Heart left ventricle (tissue), 16 donors: ENCODE results near the gene PASK. TPM values are rescaled to one million over a fixed set of nuclear protein-coding genes. Genes with fewer than 3 reads are reported as not detected.

Source experiments
- ATAC-seq, 4 donors: fragments of 200-7000 bp; cut with Tn5 transposase; one replicate each; pipeline ENCODE4 v1.9.1; 2020 to 2022; ENCODE audit warnings: moderate library complexity in 4 of 4, mild to moderate bottlenecking in 3 of 4, moderate number of reproducible peaks in 1 of 4
- DNase-seq, 5 donors: peaks; one replicate each; pipeline ENCODE4 v3.0.0-alpha.2; 2020
- H3K27ac ChIP-seq, 12 donors: fragments of 200-600 bp; sonication (generic) in 4 of 12; one replicate each; pipeline versions ENCODE4 v1.5.0 to v1.8.0; 2016 to 2022; ENCODE audit warnings: mild to moderate bottlenecking in 2 of 12
- H3K27me3 ChIP-seq, 9 donors: fragments of 200-600 bp; sonication (generic) in 2 of 9; one replicate each; pipeline versions ENCODE4 v1.5.1 to v1.8.0; 2016 to 2022; ENCODE audit warnings: mild to moderate bottlenecking in 3 of 9
- H3K36me3 ChIP-seq, 9 donors: fragments of 200-600 bp; sonication (generic) in 2 of 9; one replicate each; pipeline versions ENCODE4 v1.5.0 to v1.8.0; 2018 to 2022; ENCODE audit warnings: mild to moderate bottlenecking in 2 of 9
- H3K4me1 ChIP-seq, 12 donors: fragments of 200-600 bp; sonication (generic) in 4 of 12; one replicate each; pipeline versions ENCODE4 v1.5.0 to v1.8.0; 2016 to 2022; ENCODE audit warnings: mild to moderate bottlenecking in 3 of 12
- H3K4me3 ChIP-seq, 12 donors: fragments of 200-600 bp; sonication (generic) in 4 of 12; one replicate each; pipeline versions ENCODE4 v1.5.0 to v1.8.0; 2017 to 2022; ENCODE audit warnings: mild to moderate bottlenecking in 9 of 12, moderate library complexity in 4 of 12
- H3K9me3 ChIP-seq, 12 donors: fragments of 200-600 bp; sonication (generic) in 4 of 12; one replicate each; pipeline versions ENCODE4 v1.5.0 to v1.8.0; 2016 to 2022; ENCODE audit warnings: mild to moderate bottlenecking in 1 of 12
- POLR2A ChIP-seq, 2 donors: fragments of 450-650 bp; IDR thresholded peaks; one replicate each; pipeline ENCODE4 v1.6.1; 2017; ENCODE audit warnings: antibody characterized with exemption in 2 of 2, mild to moderate bottlenecking in 2 of 2, moderate library complexity in 2 of 2
- WGBS, 4 donors: extraction: QIAGEN DNeasy Blood & Tissue Kit in 2 of 4; methylation state at CpG; one replicate each; pipeline versions ENCODE4 v1.1.5 to v1.1.7; 2013 to 2018; 5-methylcytosine and 5-hydroxymethylcytosine counted together
- intact Hi-C, 10 donors: fragments of 100-400 bp; cut with DNase I; formaldehyde crosslinking; loops; one replicate each; pipeline versions ENCODE4 v1.11.1 to v1.14.2; 2022
- polyA plus RNA-seq, 2 donors: library from polyadenylated mRNA; stranded (reverse); fragments of 200-250 nt; gene quantifications; one replicate each; pipeline ENCODE4 v1.2.3, GENCODE V29; 2013
- total RNA-seq, 9 donors: library from RNA; depleted of rRNA in 2 of 9; stranded (reverse); fragments of >200 nt in 2 of 9; fragmentation: NEBNext Ultra II Directional in 3 of 9; extraction: Animal tissue kit (Norgen Biotek cat#: 25700) in 3 of 9; gene quantifications; one replicate each; pipeline versions ENCODE4 v1.1.0 to v1.2.4, GENCODE V29; 2016 to 2023
- TF ChIP-seq, protein P1 (sequence below), 12 donors: fragments of 200-600 bp; sonication (generic) in 4 of 12; IDR thresholded peaks; one replicate each; pipeline versions ENCODE4 v1.5.0 to v1.8.0; 2018 to 2022; ENCODE audit warnings: antibody characterized with exemption in 12 of 12, mild to moderate bottlenecking in 5 of 12
- donor health status: ischemic (EF 13 %, LVEDD 7.1; RV severe dilation, severe dysfunction).
- donor health status: healthy with polysubstance abuse.
- donor health status: DM: no; HTN: yes; CAD: no.
- donor health status: DM: no; HTN: no; CAD: no.
- donor health status: ischemic (EF 25% LVEDD 6.9; RV normal size, moderate dysfunction).
- donor health status: ischemic (EF 25% LVEDD 5.7; RV mildly dilated, moderate dysfunction).
- donor health status: healthy.
- donor health status: DM: yes; HTN: yes; CAD: no.
- donor health status: ischemic (EF 35%, LVEDD 5.7; RV mildly dilated, moderate dysfunction).
- donor health status: nonischemic (EF 11% LVEDD 7.7; RV severe dilation, severe dysfunction).
- donor health status: DM: yes; HTN: yes; CAD: no.
- donor health status: PGD.
- donor health status: ischemic (EF 29% LVEDD 5.4; RV normal size, mild dysfunction).
- donor health status: nonischemic (EF 23%, LVEDD 6.1; RV moderate dilation, normal function).

The PASK gene
- total and polyA plus RNA-seq, 11 donors = 0.60 to 6.3 (median 1.6) TPM

DNA sequence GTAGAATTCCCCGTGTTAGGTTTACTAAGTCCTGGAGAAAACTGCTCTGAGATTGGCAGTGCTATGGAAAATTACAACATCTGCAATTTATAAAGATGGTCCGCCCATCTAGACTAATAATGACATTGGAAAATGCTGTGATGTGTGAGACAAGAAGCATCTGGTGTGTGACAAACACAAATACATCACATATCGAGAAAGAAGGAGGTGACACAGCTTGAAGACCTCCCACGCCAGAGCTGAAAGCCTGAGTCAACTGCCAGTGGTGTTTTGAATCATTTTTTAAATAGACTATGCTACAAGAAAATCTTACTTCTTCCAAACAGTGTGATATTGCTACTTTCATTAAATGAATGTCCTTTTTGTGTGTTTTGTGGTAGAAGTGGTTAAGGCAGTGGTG, 30.6 kb upstream of the PASK start:
- DNase-seq (no peak), ATAC-seq (peak in 2 of 4 donors; percentile 48 to 68)
- no peaks in the 10 kb centered on the region for H3K9me3 ChIP-seq
- H3K27me3 ChIP-seq = no peaks in the 10 kb centered on the region
- 77 to 85% (median 80%) methylated on average over 4 of the region's 4 CpGs for WGBS, 4 donors
- no peak overlapping the region for H3K4me3 ChIP-seq
- TF ChIP-seq, protein P1, sequence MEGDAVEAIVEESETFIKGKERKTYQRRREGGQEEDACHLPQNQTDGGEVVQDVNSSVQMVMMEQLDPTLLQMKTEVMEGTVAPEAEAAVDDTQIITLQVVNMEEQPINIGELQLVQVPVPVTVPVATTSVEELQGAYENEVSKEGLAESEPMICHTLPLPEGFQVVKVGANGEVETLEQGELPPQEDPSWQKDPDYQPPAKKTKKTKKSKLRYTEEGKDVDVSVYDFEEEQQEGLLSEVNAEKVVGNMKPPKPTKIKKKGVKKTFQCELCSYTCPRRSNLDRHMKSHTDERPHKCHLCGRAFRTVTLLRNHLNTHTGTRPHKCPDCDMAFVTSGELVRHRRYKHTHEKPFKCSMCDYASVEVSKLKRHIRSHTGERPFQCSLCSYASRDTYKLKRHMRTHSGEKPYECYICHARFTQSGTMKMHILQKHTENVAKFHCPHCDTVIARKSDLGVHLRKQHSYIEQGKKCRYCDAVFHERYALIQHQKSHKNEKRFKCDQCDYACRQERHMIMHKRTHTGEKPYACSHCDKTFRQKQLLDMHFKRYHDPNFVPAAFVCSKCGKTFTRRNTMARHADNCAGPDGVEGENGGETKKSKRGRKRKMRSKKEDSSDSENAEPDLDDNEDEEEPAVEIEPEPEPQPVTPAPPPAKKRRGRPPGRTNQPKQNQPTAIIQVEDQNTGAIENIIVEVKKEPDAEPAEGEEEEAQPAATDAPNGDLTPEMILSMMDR (IDR thresholded peaks at IDR 0.05) = no peak
- TF ChIP-seq POLR2A (IDR thresholded peaks at IDR 0.05) = no peak
- intact Hi-C loops = no loop called here
- H3K36me3 ChIP-seq = peaks cover 0 to 64% (median 56%) of the 10 kb centered on the region in 9 donors
- peak overlapping the region in 1 of 12 donors; percentile 58 for H3K27ac ChIP-seq
- peaks cover 0 to 5% (median 0%) of the 10 kb centered on the region in 12 donors for H3K4me1 ChIP-seq

DNA sequence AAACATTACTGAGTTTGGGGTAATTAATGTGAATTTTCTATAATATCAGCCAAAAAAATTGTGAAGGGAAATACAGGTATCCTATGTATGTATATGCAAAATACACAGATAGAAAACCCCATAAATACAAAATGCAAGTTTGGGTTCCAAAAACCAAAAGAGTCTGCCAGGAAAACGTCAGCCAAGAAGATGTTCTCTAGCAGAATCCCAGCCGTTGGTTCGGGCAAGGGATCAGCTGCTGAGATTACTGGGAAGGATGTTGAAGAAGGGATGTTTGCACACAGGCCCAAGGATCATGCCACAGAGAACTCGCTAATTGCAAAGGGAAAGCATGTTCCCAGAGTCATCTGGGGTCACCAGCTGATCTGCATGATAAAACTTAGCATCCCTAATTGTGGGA, 29.7 kb upstream of the PASK start:
- WGBS, 4 donors = 63 to 77% (median 75%) methylated on average over 4 of the region's 4 CpGs

GRCh38 chr2:241177526-241178334, 28.5 kb upstream of the PASK start:
- H3K9me3 ChIP-seq = no peaks in the 10 kb centered on the region
- no peaks in the 10 kb centered on the region for H3K27me3 ChIP-seq
- ATAC-seq = no peak
- intact Hi-C loops = no loop called here
- no peak for TF ChIP-seq POLR2A (IDR thresholded peaks at IDR 0.05)
- no peak overlapping the region for H3K27ac ChIP-seq
- no peak for DNase-seq
- peaks cover 0 to 68% (median 57%) of the 10 kb centered on the region in 9 donors for H3K36me3 ChIP-seq
- H3K4me3 ChIP-seq = no peak overlapping the region
- 93 to 97% (median 96%) methylated on average over 10 to 12 of the region's 12 CpGs for WGBS, 4 donors
- H3K4me1 ChIP-seq = peaks cover 0 to 5% (median 0%) of the 10 kb centered on the region in 12 donors

More for the DNA sequence above, 29.7 kb upstream of the PASK start:
- ATAC-seq = no peak
- DNase-seq = no peak
- Histone ChIP-seq H3K4me3 (no peak overlapping the region), H3K36me3 (peaks cover 0 to 72% (median 63%) of the 10 kb centered on the region in 9 donors), H3K9me3 (no peaks in the 10 kb centered on the region), H3K27ac (peak overlapping the region in 2 of 12 donors; percentile 1 to 58), H3K4me1 (peaks cover 0 to 5% (median 0%) of the 10 kb centered on the region in 12 donors), H3K27me3 (no peaks in the 10 kb centered on the region)
- intact Hi-C loops = no loop called here
- TF ChIP-seq, protein P1 (IDR thresholded peaks at IDR 0.05) = no peak
- TF ChIP-seq POLR2A (IDR thresholded peaks at IDR 0.05) = no peak

DNA sequence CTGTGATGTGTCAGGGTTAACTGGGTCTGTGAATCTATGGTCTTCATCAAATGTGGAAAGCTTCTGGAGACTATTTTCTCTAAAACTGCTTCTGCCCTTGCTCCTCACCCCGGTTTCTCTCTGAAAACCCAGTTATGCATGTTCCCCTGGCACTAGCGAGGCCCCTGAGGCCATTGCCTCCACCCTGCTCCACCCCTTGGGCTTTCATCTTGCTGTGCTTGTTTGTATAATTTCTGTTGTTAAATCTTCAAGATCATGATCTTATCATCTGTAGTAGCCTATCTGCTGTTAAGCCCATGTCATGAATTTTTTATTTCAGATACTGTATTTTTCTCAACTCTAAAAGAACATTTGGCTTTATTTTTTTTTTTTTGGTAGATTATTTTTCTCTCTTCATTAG, 24.3 kb upstream of the PASK start:
- peaks cover 9 to 89% (median 79%) of the 10 kb centered on the region in 9 donors for H3K36me3 ChIP-seq

More for the DNA sequence above, 24.3 kb upstream of the PASK start:
- Histone ChIP-seq H3K4me1 (no peaks in the 10 kb centered on the region), H3K27me3 (no peaks in the 10 kb centered on the region), H3K9me3 (peaks cover 0 to 22% (median 13%) of the 10 kb centered on the region in 12 donors), H3K27ac (no peak overlapping the region), H3K4me3 (no peak overlapping the region)
- WGBS, 4 donors = 90 to 97% (median 94%) methylated on average over 2 of the region's 2 CpGs
- DNase-seq (no peak), ATAC-seq (no peak)
- intact Hi-C loops = no loop called here
- TF ChIP-seq, protein P1 (IDR thresholded peaks at IDR 0.05) = no peak
- no peak for TF ChIP-seq POLR2A (IDR thresholded peaks at IDR 0.05)
